ENCODE measurements around the gene WDFY2. TPM values are rescaled to one million over a fixed set of nuclear protein-coding genes. Genes with fewer than 3 reads are reported as not detected.
A peak's percentile ranks its signal among the peaks of the same experiment; 100 is the strongest.
"Not testable (repeated sequence)": the region's sequence is repeated elsewhere in the genome, so short reads cannot be mapped to it uniquely, and the experiment has no call there.

Gene WDFY2
- total and polyA plus RNA-seq, 5 donors from 2014 or later: 4.0 to 26.2 (median 4.9) TPM

DNA sequence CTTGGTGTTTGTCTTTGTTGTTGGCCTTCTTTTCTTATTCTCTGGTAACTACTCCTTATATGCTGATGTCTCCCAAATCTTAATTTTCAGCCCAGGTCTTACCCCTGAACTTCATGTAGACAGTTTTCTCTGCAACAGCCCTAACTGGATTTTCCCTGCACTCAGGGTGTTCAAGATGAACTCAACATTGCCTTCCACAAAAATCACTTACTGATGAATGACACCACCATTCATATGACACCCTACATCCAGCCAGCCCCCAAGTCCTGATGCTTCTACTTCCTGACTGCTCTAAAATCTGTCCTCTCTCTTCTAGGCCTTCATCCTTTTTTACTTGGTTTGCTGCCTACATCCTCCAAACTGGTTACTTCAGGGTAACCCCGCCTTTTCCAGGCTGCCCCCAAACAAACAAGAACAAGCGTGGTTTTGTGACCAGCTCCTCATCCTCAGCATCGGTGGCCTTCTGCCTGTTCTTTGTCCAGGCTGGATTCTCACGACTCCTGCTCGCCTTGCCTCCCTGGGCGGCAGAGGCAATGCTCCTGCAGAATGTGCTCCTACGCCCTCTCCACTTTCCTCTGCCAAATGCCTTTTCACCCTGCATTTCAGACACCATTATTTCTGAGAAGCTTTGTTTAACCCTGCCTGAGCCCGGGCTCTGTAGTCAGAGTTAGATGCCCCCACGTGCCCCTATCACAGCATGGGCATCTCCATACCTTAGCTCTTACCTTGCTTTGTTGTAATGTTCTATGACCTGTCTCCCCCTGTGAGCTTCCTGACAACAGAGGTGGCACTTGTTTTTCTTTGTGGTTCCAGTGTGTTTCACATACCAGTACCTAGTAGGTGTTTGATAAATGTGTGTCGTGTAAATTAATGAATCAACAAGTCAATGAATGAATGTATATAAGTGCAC lies 61.8 kb downstream of the WDFY2 start:
- Mint-ChIP-seq H3K4me1 (peaks cover 40 to 56% (median 45%) of the 10 kb centered on the region in 4 donors), H3K4me3 (peak overlapping the region; percentile 27 to 94 (median 70)), H3K9me3 (peaks cover 0 to 1% (median 0%) of the 10 kb centered on the region in 7 donors), H3K27me3 (no peaks in the 10 kb centered on the region), H3K36me3 (peaks cover 6% of the 10 kb centered on the region), H3K27ac (peak overlapping the region; percentile 93 to 100 (median 99))
- Histone ChIP-seq H3K4me3 (ENCODE audit: low read depth, low read length) (peak overlapping the region; percentile 75), H3K4me1 (ENCODE audit: control insufficient read depth, insufficient read depth, low read length, poor library complexity, severe bottlenecking) (peaks cover 44% of the 10 kb centered on the region), H3K9me3 (ENCODE audit: control insufficient read depth in 2 of 2, low read length in 2 of 2) (no peaks in the 10 kb centered on the region), H3K27ac (ENCODE audit: insufficient read depth, low read length, poor library complexity, severe bottlenecking) (peak overlapping the region; percentile 93), H3K27me3 (ENCODE audit: control insufficient read depth, insufficient read depth, low read length) (no peaks in the 10 kb centered on the region), H3K36me3 (ENCODE audit: control insufficient read depth, insufficient read depth, low read length) (no peaks in the 10 kb centered on the region)
- ATAC-seq (ENCODE audit: low read depth in 2 of 2): peak; percentile 40 to 44
- peak in 2 of 3 donors; percentile 28 to 49 for DNase-seq

DNA sequence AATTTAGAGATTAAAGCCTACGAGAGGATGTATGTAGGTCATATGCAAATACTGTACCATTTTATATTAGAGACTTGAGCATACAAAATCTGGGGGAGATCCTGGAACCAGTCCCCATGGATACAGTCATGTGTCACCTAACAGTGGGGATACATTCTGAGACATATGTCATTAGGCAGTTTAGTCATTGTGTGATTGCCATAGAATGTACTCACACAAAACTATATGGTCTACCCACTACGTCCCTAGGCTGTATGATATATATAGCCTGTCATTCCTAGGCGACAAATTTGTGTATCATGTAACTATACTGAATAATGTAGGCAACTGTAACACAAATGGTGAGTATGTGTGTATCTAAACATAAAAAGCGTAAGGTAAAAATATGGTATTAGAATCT lies 62.8 kb downstream of the WDFY2 start:
- H3K4me1 ChIP-seq (ENCODE audit: control insufficient read depth, insufficient read depth, low read length, poor library complexity, severe bottlenecking): peaks cover 44% of the 10 kb centered on the region
- Mint-ChIP-seq H3K9me3 (peaks cover 0 to 6% (median 0%) of the 10 kb centered on the region in 7 donors), H3K4me1 (peaks cover 40 to 64% (median 49%) of the 10 kb centered on the region in 4 donors), H3K27ac (peak overlapping the region; percentile 93 to 100 (median 99)), H3K36me3 (peaks cover 16% of the 10 kb centered on the region), H3K27me3 (peaks cover 4% of the 10 kb centered on the region), H3K4me3 (peak overlapping the region in 1 of 4 donors; percentile 78)
- H3K9me3 ChIP-seq (ENCODE audit: control insufficient read depth in 2 of 2, low read length in 2 of 2): no peaks in the 10 kb centered on the region
- ATAC-seq (ENCODE audit: low read depth in 2 of 2) (no peak), DNase-seq (no peak)
- no peaks in the 10 kb centered on the region for H3K27me3 ChIP-seq (ENCODE audit: control insufficient read depth, insufficient read depth, low read length)
- H3K36me3 ChIP-seq (ENCODE audit: control insufficient read depth, insufficient read depth, low read length): no peaks in the 10 kb centered on the region
- peak overlapping the region; percentile 75 for H3K4me3 ChIP-seq (ENCODE audit: low read depth, low read length)
- peak overlapping the region; percentile 93 for H3K27ac ChIP-seq (ENCODE audit: insufficient read depth, low read length, poor library complexity, severe bottlenecking)

DNA sequence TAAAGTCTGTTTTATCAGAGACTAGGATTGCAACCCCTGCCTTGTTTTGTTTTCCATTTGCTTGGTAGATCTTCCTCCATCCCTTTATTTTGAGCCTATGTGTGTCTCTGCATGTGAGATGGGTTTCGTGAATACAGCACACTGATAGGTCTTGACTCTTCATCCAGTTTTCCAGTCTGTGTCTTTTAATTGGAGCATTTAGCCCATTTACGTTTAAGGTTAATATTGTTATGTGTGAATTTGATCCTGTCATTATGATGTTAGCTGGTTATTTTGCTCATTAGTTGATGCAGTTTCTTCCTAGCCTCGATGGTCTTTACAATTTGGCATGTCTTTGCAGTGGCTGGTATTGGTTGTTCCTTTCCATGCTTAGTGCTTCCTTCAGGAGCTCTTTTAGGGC lies 67.9 kb downstream of the WDFY2 start:
- not testable (repeated sequence) for H3K9me3 ChIP-seq (ENCODE audit: control insufficient read depth in 2 of 2, low read length in 2 of 2); H3K4me3 Mint-ChIP-seq; H3K27me3 Mint-ChIP-seq; H3K27me3 ChIP-seq (ENCODE audit: control insufficient read depth, insufficient read depth, low read length); ATAC-seq (ENCODE audit: low read depth in 2 of 2); H3K27ac Mint-ChIP-seq; H3K4me1 ChIP-seq (ENCODE audit: control insufficient read depth, insufficient read depth, low read length, poor library complexity, severe bottlenecking); DNase-seq; H3K36me3 ChIP-seq (ENCODE audit: control insufficient read depth, insufficient read depth, low read length); H3K27ac ChIP-seq (ENCODE audit: insufficient read depth, low read length, poor library complexity, severe bottlenecking); H3K4me3 ChIP-seq (ENCODE audit: low read depth, low read length)
- H3K9me3 Mint-ChIP-seq: peaks cover 0 to 26% (median 4%) of the 10 kb centered on the region in 7 donors
- H3K36me3 Mint-ChIP-seq: peaks cover 12% of the 10 kb centered on the region
- H3K4me1 Mint-ChIP-seq: peaks cover 9 to 40% (median 19%) of the 10 kb centered on the region in 4 donors

DNA sequence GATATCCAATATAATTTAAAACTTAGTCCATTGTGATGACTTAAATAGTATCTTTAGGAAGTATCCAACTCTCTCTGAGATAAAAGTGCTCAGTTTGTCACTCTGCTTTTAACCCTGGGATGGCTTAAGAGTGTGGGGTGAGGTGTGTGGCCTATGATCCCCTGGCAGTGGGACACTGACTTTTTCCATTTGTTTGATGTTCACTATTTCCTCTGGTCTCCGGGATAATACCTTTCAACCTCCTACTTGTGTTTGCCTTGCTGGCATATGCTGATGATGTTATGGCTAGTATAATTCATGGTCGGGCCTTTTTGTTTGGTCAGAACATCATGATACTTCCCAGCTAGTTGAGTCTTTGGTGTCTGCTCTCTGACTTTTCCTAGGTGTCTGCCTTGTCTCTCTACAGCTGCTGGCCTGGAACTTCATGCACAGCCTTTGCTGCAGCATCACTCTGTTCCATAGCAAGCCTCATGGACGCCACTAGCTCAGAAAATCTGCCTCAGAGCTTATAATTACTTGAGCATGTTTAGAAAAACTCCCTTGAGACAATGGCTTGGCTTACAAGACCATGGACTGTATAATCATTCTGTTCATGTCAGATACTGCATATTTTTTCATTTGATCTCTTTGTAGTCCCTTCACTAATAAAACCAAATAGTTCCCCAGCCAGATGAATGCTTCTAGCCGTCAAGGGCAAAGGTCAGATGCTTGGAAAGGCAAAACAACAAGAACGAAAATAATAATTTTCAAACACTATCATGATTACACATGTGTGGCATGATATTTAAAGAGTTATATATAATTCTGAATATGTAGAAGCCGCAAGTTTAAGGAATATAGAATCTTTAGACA lies 75.2 kb downstream of the WDFY2 start:
- peaks cover 33% of the 10 kb centered on the region for H3K36me3 Mint-ChIP-seq
- H3K27ac Mint-ChIP-seq: peak overlapping the region in 1 of 3 donors; percentile 10
- ATAC-seq (ENCODE audit: low read depth in 2 of 2) (no peak), DNase-seq (no peak)
- H3K36me3 ChIP-seq (ENCODE audit: control insufficient read depth, insufficient read depth, low read length): peaks cover 5% of the 10 kb centered on the region
- no peak overlapping the region for H3K27ac ChIP-seq (ENCODE audit: insufficient read depth, low read length, poor library complexity, severe bottlenecking)
- H3K27me3 ChIP-seq (ENCODE audit: control insufficient read depth, insufficient read depth, low read length): no peaks in the 10 kb centered on the region
- H3K4me3 Mint-ChIP-seq: no peak overlapping the region
- no peak overlapping the region for H3K4me3 ChIP-seq (ENCODE audit: low read depth, low read length)
- H3K9me3 Mint-ChIP-seq: peaks cover 0 to 19% (median 4%) of the 10 kb centered on the region in 7 donors
- no peaks in the 10 kb centered on the region for H3K4me1 ChIP-seq (ENCODE audit: control insufficient read depth, insufficient read depth, low read length, poor library complexity, severe bottlenecking)
- no peaks in the 10 kb centered on the region for H3K27me3 Mint-ChIP-seq
- H3K4me1 Mint-ChIP-seq: peaks cover 12 to 33% (median 19%) of the 10 kb centered on the region in 4 donors
- H3K9me3 ChIP-seq (ENCODE audit: control insufficient read depth in 2 of 2, low read length in 2 of 2): peaks cover 0 to 13% of the 10 kb centered on the region in 2 experiments

DNA sequence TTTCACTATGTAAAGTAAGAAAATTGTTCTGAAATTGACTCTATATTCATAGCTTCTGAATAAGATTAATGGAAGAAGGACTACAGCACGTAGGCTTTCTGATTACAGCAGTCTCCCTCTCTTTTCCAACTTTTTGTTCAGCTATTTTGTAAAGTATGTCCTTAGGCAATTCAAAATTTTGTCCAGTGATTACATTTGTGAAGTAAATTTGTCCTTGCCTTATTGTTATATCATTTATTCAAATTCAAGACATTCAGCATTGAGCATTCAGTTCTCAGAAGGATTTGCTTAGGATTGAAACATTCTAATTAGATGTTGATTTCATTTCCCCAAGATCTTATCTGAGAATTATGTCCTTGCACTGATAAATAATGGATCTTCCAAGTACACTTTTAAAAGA lies 76.6 kb downstream of the WDFY2 start:
- peaks cover 0 to 8% of the 10 kb centered on the region in 2 experiments for H3K9me3 ChIP-seq (ENCODE audit: control insufficient read depth in 2 of 2, low read length in 2 of 2)
- no peak overlapping the region for H3K4me3 ChIP-seq (ENCODE audit: low read depth, low read length)
- no peaks in the 10 kb centered on the region for H3K4me1 ChIP-seq (ENCODE audit: control insufficient read depth, insufficient read depth, low read length, poor library complexity, severe bottlenecking)
- no peak overlapping the region for H3K4me3 Mint-ChIP-seq
- H3K27me3 ChIP-seq (ENCODE audit: control insufficient read depth, insufficient read depth, low read length): no peaks in the 10 kb centered on the region
- no peak overlapping the region for H3K27ac ChIP-seq (ENCODE audit: insufficient read depth, low read length, poor library complexity, severe bottlenecking)
- peaks cover 15 to 36% (median 18%) of the 10 kb centered on the region in 4 donors for H3K4me1 Mint-ChIP-seq
- no peaks in the 10 kb centered on the region for H3K27me3 Mint-ChIP-seq
- DNase-seq (no peak), ATAC-seq (ENCODE audit: low read depth in 2 of 2) (no peak)
- peaks cover 33% of the 10 kb centered on the region for H3K36me3 Mint-ChIP-seq
- peaks cover 0 to 13% (median 0%) of the 10 kb centered on the region in 7 donors for H3K9me3 Mint-ChIP-seq
- H3K36me3 ChIP-seq (ENCODE audit: control insufficient read depth, insufficient read depth, low read length): peaks cover 5% of the 10 kb centered on the region
- no peak overlapping the region for H3K27ac Mint-ChIP-seq

DNA sequence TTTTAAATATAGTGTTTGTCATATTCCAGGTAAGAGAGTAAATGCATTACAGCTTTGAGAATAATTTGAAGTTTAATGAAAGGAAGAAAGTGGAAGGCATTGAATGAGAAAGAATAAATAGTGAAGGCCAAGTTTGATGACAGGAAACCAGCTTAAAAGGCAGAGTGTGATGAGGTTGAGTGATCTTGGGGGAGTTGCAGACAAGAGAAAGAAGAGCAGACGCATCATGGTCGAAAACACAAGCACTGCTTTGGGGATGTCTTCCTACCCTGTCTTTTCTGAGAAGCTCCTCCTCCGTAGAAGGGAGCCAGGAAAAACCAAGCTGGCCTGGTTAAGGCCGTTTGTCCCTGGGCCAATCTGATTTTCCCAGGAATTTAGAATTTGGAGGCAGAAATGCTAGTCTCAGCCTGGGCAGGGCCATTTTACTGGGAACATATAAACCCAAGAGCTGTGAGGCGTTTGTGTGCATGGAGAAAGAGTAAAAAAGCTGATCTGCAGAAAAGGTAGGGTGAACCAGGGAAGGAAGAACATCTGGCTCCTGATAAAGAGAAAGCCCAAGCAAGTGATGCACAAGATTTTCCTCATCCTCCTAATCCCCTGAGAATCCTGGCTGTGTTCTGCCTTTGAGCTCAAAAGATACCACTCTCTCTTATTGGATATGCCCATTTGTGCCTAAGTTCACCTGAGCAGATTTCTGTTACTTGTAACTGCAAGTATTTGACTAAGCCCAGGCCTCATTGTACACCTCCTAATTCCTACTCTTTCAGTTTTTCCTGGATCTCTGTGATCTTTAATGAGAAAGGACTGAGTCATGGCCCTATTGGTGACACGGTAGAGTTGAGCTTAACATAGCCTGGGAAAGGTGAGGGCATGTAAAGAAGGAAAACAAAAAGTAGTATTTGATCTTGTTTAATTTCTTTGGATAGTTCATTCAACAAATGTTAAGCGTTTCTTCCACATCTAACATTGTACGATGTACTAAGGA lies 80.0 kb downstream of the WDFY2 start:
- Mint-ChIP-seq H3K4me1 (peaks cover 23 to 38% (median 28%) of the 10 kb centered on the region in 4 donors), H3K27ac (peak overlapping the region in 2 of 3 donors; percentile 30 to 34), H3K9me3 (peaks cover 0 to under 1% (median 0%) of the 10 kb centered on the region in 7 donors), H3K27me3 (no peaks in the 10 kb centered on the region), H3K36me3 (peaks cover 26% of the 10 kb centered on the region), H3K4me3 (no peak overlapping the region)
- H3K27me3 ChIP-seq (ENCODE audit: control insufficient read depth, insufficient read depth, low read length): no peaks in the 10 kb centered on the region
- DNase-seq (peak in 1 of 3 donors; percentile 2), ATAC-seq (ENCODE audit: low read depth in 2 of 2) (no peak)
- no peaks in the 10 kb centered on the region for H3K9me3 ChIP-seq (ENCODE audit: control insufficient read depth in 2 of 2, low read length in 2 of 2)
- H3K36me3 ChIP-seq (ENCODE audit: control insufficient read depth, insufficient read depth, low read length): peaks cover 5% of the 10 kb centered on the region
- H3K4me3 ChIP-seq (ENCODE audit: low read depth, low read length): no peak overlapping the region
- H3K4me1 ChIP-seq (ENCODE audit: control insufficient read depth, insufficient read depth, low read length, poor library complexity, severe bottlenecking): no peaks in the 10 kb centered on the region
- H3K27ac ChIP-seq (ENCODE audit: insufficient read depth, low read length, poor library complexity, severe bottlenecking): no peak overlapping the region
